ENCODE data around the gene OR52B4. TPM values are rescaled to one million over a fixed set of nuclear protein-coding genes. Genes with fewer than 3 reads are reported as not detected.
"Not testable (repeated sequence)": the region's sequence is repeated elsewhere in the genome, so short reads cannot be mapped to it uniquely, and the experiment has no call there.

OR52B4 gene
- total and polyA plus RNA-seq, 2 donors (not counting 1 experiment from before 2014, with no cell fraction given): not detected

GRCh38 chr11:4370166-4370565, 2.0 kb upstream of the OR52B4 start:
- H4K20me1 ChIP-seq (ENCODE audit: control insufficient read depth, extremely low read depth, insufficient read depth, low read length): no peaks in the 10 kb centered on the region
- H3K9ac ChIP-seq (ENCODE audit: insufficient read depth, low read length): no peak overlapping the region
- no peak overlapping the region for H3K27ac ChIP-seq (ENCODE audit: insufficient read depth, low read length)
- H3K4me1 ChIP-seq (ENCODE audit: control insufficient read depth, extremely low read depth, insufficient read depth, low read length): no peaks in the 10 kb centered on the region
- no peaks in the 10 kb centered on the region for H3K36me3 ChIP-seq (ENCODE audit: control insufficient read depth, insufficient read depth, low read length)
- no peaks in the 10 kb centered on the region for H3K9me3 ChIP-seq (ENCODE audit: control insufficient read depth, insufficient read depth, low read depth, low read length)
- TF ChIP-seq EZH2 (IDR thresholded peaks at IDR 0.05; ENCODE audit: low read length, missing control alignments) (no peak), CTCF (conservative IDR thresholded peaks at IDR 0.05 in 1 of 2, IDR thresholded peaks at IDR 0.05 in 1 of 2; ENCODE audit: low read depth in 1 of 2, low read length in 2 of 2) (no peak)
- H3K27me3 ChIP-seq (ENCODE audit: control insufficient read depth, insufficient read depth, low read length): no peaks in the 10 kb centered on the region
- no peak overlapping the region for H3K4me3 ChIP-seq (replicated peaks in 1 of 4; ENCODE audit: control extremely low read depth in 1 of 4, insufficient read depth in 1 of 4, low read depth in 3 of 4, low read length in 4 of 4)
- no peaks in the 10 kb centered on the region for H3K79me2 ChIP-seq (ENCODE audit: control insufficient read depth, insufficient read depth, low read length)
- H2AFZ ChIP-seq (ENCODE audit: low read length): no peak overlapping the region
- no peak overlapping the region for H3K4me2 ChIP-seq (ENCODE audit: extremely low read depth, insufficient read depth, low read length)
- DNase-seq (ENCODE audit: low read depth in 2 of 2): no peak

GRCh38 chr11:4348142-4348541, 20.0 kb downstream of the OR52B4 start:
- H3K27ac ChIP-seq (ENCODE audit: insufficient read depth, low read length); H3K79me2 ChIP-seq (ENCODE audit: control insufficient read depth, insufficient read depth, low read length); H3K4me1 ChIP-seq (ENCODE audit: control insufficient read depth, extremely low read depth, insufficient read depth, low read length); H3K27me3 ChIP-seq (ENCODE audit: control insufficient read depth, insufficient read depth, low read length); H3K4me2 ChIP-seq (ENCODE audit: extremely low read depth, insufficient read depth, low read length); H3K4me3 ChIP-seq (replicated peaks in 1 of 4; ENCODE audit: control extremely low read depth in 1 of 4, insufficient read depth in 1 of 4, low read depth in 3 of 4, low read length in 4 of 4); H3K9me3 ChIP-seq (ENCODE audit: control insufficient read depth, insufficient read depth, low read depth, low read length); DNase-seq (ENCODE audit: low read depth in 2 of 2); H4K20me1 ChIP-seq (ENCODE audit: control insufficient read depth, extremely low read depth, insufficient read depth, low read length); H3K36me3 ChIP-seq (ENCODE audit: control insufficient read depth, insufficient read depth, low read length); H2AFZ ChIP-seq (ENCODE audit: low read length); H3K9ac ChIP-seq (ENCODE audit: insufficient read depth, low read length): not testable (repeated sequence)

- H2AFZ ChIP-seq (ENCODE audit: low read length); H3K9ac ChIP-seq (ENCODE audit: insufficient read depth, low read length): not testable (repeated sequence)
These were observed 22.8 kb downstream of the OR52B4 start for GRCh38 chr11:4345366-4345765.

GRCh38 chr11:4334356-4334755, 33.8 kb downstream of the OR52B4 start:
- not testable (repeated sequence) for H3K79me2 ChIP-seq (ENCODE audit: control insufficient read depth, insufficient read depth, low read length); H3K9me3 ChIP-seq (ENCODE audit: control insufficient read depth, insufficient read depth, low read depth, low read length); H3K4me2 ChIP-seq (ENCODE audit: extremely low read depth, insufficient read depth, low read length); H3K4me1 ChIP-seq (ENCODE audit: control insufficient read depth, extremely low read depth, insufficient read depth, low read length); H3K27ac ChIP-seq (ENCODE audit: insufficient read depth, low read length); DNase-seq (ENCODE audit: low read depth in 2 of 2); H3K27me3 ChIP-seq (ENCODE audit: control insufficient read depth, insufficient read depth, low read length); H3K9ac ChIP-seq (ENCODE audit: insufficient read depth, low read length); H3K4me3 ChIP-seq (replicated peaks in 1 of 4; ENCODE audit: control extremely low read depth in 1 of 4, insufficient read depth in 1 of 4, low read depth in 3 of 4, low read length in 4 of 4); H3K36me3 ChIP-seq (ENCODE audit: control insufficient read depth, insufficient read depth, low read length); H4K20me1 ChIP-seq (ENCODE audit: control insufficient read depth, extremely low read depth, insufficient read depth, low read length); H2AFZ ChIP-seq (ENCODE audit: low read length)

More at GRCh38 chr11:4345366-4345765, 22.8 kb downstream of the OR52B4 start:
- not testable (repeated sequence) for H3K27me3 ChIP-seq (ENCODE audit: control insufficient read depth, insufficient read depth, low read length); H4K20me1 ChIP-seq (ENCODE audit: control insufficient read depth, extremely low read depth, insufficient read depth, low read length); DNase-seq (ENCODE audit: low read depth in 2 of 2); H3K9me3 ChIP-seq (ENCODE audit: control insufficient read depth, insufficient read depth, low read depth, low read length); H3K27ac ChIP-seq (ENCODE audit: insufficient read depth, low read length); H3K79me2 ChIP-seq (ENCODE audit: control insufficient read depth, insufficient read depth, low read length); H3K4me1 ChIP-seq (ENCODE audit: control insufficient read depth, extremely low read depth, insufficient read depth, low read length); H3K36me3 ChIP-seq (ENCODE audit: control insufficient read depth, insufficient read depth, low read length); H3K4me2 ChIP-seq (ENCODE audit: extremely low read depth, insufficient read depth, low read length); H3K4me3 ChIP-seq (replicated peaks in 1 of 4; ENCODE audit: control extremely low read depth in 1 of 4, insufficient read depth in 1 of 4, low read depth in 3 of 4, low read length in 4 of 4)

Other genes with a start within 250 kb of the OR52B4 start
- 25.2 and 28.4 TPM in 2 replicates for gene TRIM21, start 25.3 kb upstream of the OR52B4 start, total RNA-seq
- gene TRIM21, start 25.3 kb upstream of the OR52B4 start, polyA plus RNA-seq: 22.9 and 30.5 TPM in 2 replicates
- not detected in 2 replicates for gene OR52K2, start 80.9 kb upstream of the OR52B4 start, total RNA-seq
- gene OR52K2, start 80.9 kb upstream of the OR52B4 start, polyA plus RNA-seq: not detected in 2 replicates
- not detected in 2 replicates for gene OR52K1, start 114.3 kb upstream of the OR52B4 start, total RNA-seq
- gene OR52K1, start 114.3 kb upstream of the OR52B4 start, polyA plus RNA-seq: not detected in 2 replicates
- not detected in 2 replicates for gene OR52M1, start 176.8 kb upstream of the OR52B4 start, total RNA-seq
- not detected in 2 replicates for gene OR52M1, start 176.8 kb upstream of the OR52B4 start, polyA plus RNA-seq
- gene OR52I2, start 213.4 kb upstream of the OR52B4 start, total RNA-seq: not detected in 2 replicates
- not detected in 2 replicates for gene OR52I2, start 213.4 kb upstream of the OR52B4 start, polyA plus RNA-seq
- not detected in 2 replicates for gene OR52I1, start 225.7 kb upstream of the OR52B4 start, total RNA-seq
- gene OR52I1, start 225.7 kb upstream of the OR52B4 start, polyA plus RNA-seq: not detected in 2 replicates
- gene TRIM68, start 239.8 kb upstream of the OR52B4 start, total RNA-seq: 11.1 and 12.1 TPM in 2 replicates
- gene TRIM68, start 239.8 kb upstream of the OR52B4 start, polyA plus RNA-seq: 6.5 and 6.6 TPM in 2 replicates